ENCODE data around the gene PALM.

DNA sequence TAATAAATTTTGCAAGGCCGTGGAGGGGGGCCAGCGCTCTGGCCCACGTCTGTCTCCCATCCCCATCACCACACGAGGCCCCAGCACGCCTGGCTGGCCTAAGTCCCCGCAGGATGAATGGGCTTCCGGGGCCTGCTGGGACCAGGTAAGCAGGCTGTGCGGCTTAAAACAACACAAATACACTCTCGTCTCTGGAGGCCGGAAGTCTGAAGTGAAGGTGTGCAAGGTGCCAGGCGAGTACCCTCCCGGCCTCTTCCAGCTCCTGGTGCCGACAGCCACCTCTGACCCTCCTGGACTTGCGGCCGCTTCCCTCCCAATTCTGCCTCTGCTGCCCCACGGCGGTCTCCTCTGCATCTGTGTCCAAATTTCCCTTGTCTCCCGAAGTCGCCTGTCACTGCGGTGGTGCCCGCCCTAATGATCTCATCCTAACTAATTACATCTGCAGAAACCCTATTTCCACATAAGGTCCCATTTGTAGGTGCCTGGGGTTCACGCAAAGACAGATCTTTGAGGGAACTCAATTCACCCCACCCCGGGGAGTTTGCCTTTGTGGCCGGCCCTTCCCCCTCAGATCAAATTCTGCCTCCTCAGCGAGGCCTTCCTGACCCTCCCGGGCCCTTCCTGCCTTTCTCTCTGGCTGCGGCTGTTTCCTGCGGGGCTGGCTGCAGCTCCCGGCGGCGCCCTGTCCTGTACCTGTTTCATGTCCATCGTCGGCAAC, 80.4 kb downstream of the PALM start:
- no peak for TF ChIP-seq POLR2A (IDR thresholded peaks at IDR 0.05)
- TF ChIP-seq, protein P1, sequence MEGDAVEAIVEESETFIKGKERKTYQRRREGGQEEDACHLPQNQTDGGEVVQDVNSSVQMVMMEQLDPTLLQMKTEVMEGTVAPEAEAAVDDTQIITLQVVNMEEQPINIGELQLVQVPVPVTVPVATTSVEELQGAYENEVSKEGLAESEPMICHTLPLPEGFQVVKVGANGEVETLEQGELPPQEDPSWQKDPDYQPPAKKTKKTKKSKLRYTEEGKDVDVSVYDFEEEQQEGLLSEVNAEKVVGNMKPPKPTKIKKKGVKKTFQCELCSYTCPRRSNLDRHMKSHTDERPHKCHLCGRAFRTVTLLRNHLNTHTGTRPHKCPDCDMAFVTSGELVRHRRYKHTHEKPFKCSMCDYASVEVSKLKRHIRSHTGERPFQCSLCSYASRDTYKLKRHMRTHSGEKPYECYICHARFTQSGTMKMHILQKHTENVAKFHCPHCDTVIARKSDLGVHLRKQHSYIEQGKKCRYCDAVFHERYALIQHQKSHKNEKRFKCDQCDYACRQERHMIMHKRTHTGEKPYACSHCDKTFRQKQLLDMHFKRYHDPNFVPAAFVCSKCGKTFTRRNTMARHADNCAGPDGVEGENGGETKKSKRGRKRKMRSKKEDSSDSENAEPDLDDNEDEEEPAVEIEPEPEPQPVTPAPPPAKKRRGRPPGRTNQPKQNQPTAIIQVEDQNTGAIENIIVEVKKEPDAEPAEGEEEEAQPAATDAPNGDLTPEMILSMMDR (IDR thresholded peaks at IDR 0.05), result no peak
